Measurements from ENCODE around the gene RHOT2.
"Not testable (repeated sequence)": the region's sequence is repeated elsewhere in the genome, so short reads cannot be mapped to it uniquely, and the experiment has no call there.

RHOT2 gene

GRCh38 chr16:682493-683395, 14.8 kb downstream of the RHOT2 start:
- DNase-seq, result no peak

- DNase-seq, result no peak
Observed at GRCh38 chr16:683396-684070, 15.6 kb downstream of the RHOT2 start.

GRCh38 chr16:684071-684794, 16.3 kb downstream of the RHOT2 start, which contains the start of gene JMJD8:
TSS of gene JMJD8 (minus strand) at chr16:684334. CDS start at chr16:684319, 15 bp downstream.
- peak; percentile 99 for DNase-seq

- DNase-seq, result no peak
Observed at GRCh38 chr16:684961-685696, 17.2 kb downstream of the RHOT2 start.

- DNase-seq, result no peak
Observed at GRCh38 chr16:685967-686366, 18.0 kb downstream of the RHOT2 start.

GRCh38 chr16:686459-687260, 18.7 kb downstream of the RHOT2 start:
- no peak for DNase-seq

- no peak for DNase-seq
Observed at GRCh38 chr16:687499-687898, 19.6 kb downstream of the RHOT2 start.

- DNase-seq, result no peak
Observed at GRCh38 chr16:689175-689897, 21.4 kb downstream of the RHOT2 start.

GRCh38 chr16:691242-691641, 23.3 kb downstream of the RHOT2 start:
- not testable (repeated sequence) for DNase-seq

GRCh38 chr16:692356-693108, 24.6 kb downstream of the RHOT2 start:
- no peak for DNase-seq

GRCh38 chr16:693364-693763, 25.4 kb downstream of the RHOT2 start:
- no peak for DNase-seq

GRCh38 chr16:693766-694165, 25.8 kb downstream of the RHOT2 start:
- DNase-seq, result no peak

- no peak for DNase-seq
Observed at GRCh38 chr16:694187-694862, 26.4 kb downstream of the RHOT2 start.

GRCh38 chr16:694863-695354, 27.0 kb downstream of the RHOT2 start:
- DNase-seq, result no peak

- peak; percentile 90 for DNase-seq
Observed at GRCh38 chr16:695355-696089, 27.6 kb downstream of the RHOT2 start.

GRCh38 chr16:698911-699671, 31.2 kb downstream of the RHOT2 start:
- no peak for DNase-seq

- DNase-seq, result peak; percentile 82
Observed at GRCh38 chr16:700684-701584, 33.0 kb downstream of the RHOT2 start.

All from activated effector memory CD4-positive, alpha-beta T cell treated with anti-CD3 and anti-CD28 coated beads, Interleukin-2, amount 50 U/mL, for 16 hours (primary cell).